ENCODE results near the gene TPBGL. TPM values are rescaled to one million over a fixed set of nuclear protein-coding genes. Genes with fewer than 3 reads are reported as not detected.

TPBGL gene
- total and polyA plus RNA-seq, 8 donors, result 0.09 to 1.3 (median 0.25) TPM; not detected in 1

DNA sequence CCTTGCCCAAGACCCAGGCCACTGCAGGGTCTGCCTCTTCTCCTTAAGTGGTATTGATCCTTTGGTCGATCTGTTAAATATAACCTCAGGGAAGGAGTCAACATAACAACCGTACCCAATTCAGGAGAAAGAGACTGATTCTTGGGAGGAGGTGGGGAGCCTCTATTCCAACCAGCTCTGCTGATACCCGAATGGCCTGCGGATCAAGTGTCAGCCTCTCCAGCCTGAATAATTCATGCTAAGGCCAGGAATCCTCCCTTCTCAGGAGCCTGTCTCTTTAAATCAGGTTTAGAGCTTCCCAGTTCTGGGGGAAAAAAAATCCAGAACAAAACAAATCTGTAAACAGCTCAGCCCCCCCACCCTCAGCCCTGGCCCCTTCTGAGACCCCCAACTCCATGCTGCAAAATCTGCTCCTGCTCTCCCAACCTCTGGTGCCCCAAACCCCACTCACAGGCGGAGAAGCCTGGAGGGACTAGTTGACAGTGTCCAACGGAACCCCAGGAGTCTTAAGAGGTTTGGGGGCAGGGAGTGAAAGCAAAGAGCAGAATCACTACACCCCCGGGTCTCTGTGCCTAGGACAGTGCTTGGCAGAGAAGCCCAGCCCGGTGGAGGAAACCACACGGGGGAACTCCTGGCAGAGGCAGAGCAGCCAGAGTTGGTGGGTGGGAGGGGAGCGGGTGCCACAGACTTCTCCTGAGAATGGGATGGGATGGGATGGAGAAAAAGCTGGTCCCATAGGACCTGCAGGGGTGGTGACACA, 863 bp upstream of the TPBGL start:
- DNase-seq (no peak), ATAC-seq (no peak)
- H3K36me3 ChIP-seq, result no peaks in the 10 kb centered on the region
- H3K27ac ChIP-seq, result no peak overlapping the region
- no peak overlapping the region for H3K4me3 ChIP-seq
- TF ChIP-seq, protein P1, sequence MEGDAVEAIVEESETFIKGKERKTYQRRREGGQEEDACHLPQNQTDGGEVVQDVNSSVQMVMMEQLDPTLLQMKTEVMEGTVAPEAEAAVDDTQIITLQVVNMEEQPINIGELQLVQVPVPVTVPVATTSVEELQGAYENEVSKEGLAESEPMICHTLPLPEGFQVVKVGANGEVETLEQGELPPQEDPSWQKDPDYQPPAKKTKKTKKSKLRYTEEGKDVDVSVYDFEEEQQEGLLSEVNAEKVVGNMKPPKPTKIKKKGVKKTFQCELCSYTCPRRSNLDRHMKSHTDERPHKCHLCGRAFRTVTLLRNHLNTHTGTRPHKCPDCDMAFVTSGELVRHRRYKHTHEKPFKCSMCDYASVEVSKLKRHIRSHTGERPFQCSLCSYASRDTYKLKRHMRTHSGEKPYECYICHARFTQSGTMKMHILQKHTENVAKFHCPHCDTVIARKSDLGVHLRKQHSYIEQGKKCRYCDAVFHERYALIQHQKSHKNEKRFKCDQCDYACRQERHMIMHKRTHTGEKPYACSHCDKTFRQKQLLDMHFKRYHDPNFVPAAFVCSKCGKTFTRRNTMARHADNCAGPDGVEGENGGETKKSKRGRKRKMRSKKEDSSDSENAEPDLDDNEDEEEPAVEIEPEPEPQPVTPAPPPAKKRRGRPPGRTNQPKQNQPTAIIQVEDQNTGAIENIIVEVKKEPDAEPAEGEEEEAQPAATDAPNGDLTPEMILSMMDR (IDR thresholded peaks at IDR 0.05), result no peak
- peaks cover 8 to 23% of the 10 kb centered on the region in 2 donors for H3K4me1 ChIP-seq
- no peaks in the 10 kb centered on the region for H3K9me3 ChIP-seq
- peaks cover 39 to 89% of the 10 kb centered on the region in 2 donors for H3K27me3 ChIP-seq
- intact Hi-C loops (cut with DNase I), result no loop called here

- Histone ChIP-seq H3K27me3 (peaks cover 39 to 85% of the 10 kb centered on the region in 2 donors), H3K27ac (no peak overlapping the region), H3K9me3 (no peaks in the 10 kb centered on the region), H3K4me1 (peaks cover 8 to 23% of the 10 kb centered on the region in 2 donors), H3K36me3 (no peaks in the 10 kb centered on the region), H3K4me3 (peak overlapping the region; percentile 15 to 44)
- TF ChIP-seq, protein P1 (IDR thresholded peaks at IDR 0.05), result peak; percentile 91 to 92
- intact Hi-C loops (cut with DNase I), result no loop called here
- DNase-seq (peak; percentile 84 to 98 (median 90)), ATAC-seq (peak; percentile 99)
Observed at GRCh38 chr11:75241036-75241905, 697 bp downstream of the TPBGL start.

- DNase-seq, result peak in 1 of 4 donors; percentile 30
- H3K4me3 ChIP-seq, result peak overlapping the region; percentile 15 to 44
- H3K9me3 ChIP-seq, result no peaks in the 10 kb centered on the region
- TF ChIP-seq, protein P1 (IDR thresholded peaks at IDR 0.05), result no peak
- no peaks in the 10 kb centered on the region for H3K36me3 ChIP-seq
- H3K4me1 ChIP-seq, result peaks cover 8 to 23% of the 10 kb centered on the region in 2 donors
- intact Hi-C loops (cut with DNase I), result no loop called here
- no peak overlapping the region for H3K27ac ChIP-seq
- no peak for ATAC-seq
- H3K27me3 ChIP-seq, result peaks cover 39 to 79% of the 10 kb centered on the region in 2 donors
Observed at GRCh38 chr11:75241906-75242644, 1.5 kb downstream of the TPBGL start.

DNA sequence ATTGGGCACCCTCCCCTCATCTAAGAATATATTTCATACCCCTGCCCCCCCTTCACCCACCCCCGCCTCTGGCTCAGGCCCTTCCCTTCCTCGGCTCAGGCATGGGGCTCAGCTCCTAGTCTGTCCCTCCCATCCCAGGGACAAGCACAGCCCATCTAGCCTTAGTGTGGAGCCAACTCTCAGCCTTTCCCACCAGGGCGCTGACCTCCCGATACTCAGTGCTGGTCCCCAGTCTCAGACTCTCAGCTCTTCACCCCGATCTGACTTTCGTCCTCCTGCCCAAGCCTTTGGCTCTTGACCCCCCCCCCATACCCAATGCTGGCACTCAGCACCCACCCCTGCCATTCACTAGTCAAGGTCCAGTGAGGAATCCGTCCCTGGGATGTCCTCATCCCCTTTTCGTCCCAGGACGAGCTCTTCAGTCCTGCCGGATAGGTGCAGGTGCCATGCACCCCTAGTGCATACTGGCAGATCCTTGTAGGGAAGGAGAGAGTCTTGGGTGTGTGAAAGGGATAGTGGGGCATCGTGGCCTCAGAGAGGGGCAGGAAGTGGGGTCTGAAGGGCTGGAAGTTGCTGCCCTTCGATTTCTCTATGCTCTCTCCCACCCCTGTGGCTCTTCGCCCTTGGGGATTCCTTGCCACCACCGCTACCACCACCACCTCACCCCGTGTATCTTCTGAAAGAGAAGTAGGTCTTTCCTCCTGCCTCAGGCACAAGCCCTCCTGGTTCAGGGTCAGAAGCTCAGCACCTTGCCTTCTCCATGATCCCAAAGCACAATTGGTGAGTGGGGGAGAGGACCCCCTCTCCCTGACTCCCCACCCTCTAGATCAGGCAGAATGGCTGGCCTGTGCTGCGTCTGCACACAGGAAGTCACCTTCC, 2.4 kb downstream of the TPBGL start:
- intact Hi-C loops (cut with DNase I), result no loop called here

More for the DNA sequence above, 2.4 kb downstream of the TPBGL start:
- peaks cover 39 to 70% of the 10 kb centered on the region in 2 donors for H3K27me3 ChIP-seq
- peaks cover 8 to 23% of the 10 kb centered on the region in 2 donors for H3K4me1 ChIP-seq
- peak in 1 of 4 donors; percentile 19 for DNase-seq
- H3K36me3 ChIP-seq, result no peaks in the 10 kb centered on the region
- no peak overlapping the region for H3K4me3 ChIP-seq
- TF ChIP-seq, protein P1 (IDR thresholded peaks at IDR 0.05), result no peak
- H3K27ac ChIP-seq, result no peak overlapping the region
- H3K9me3 ChIP-seq, result no peaks in the 10 kb centered on the region
- no peak for ATAC-seq

Measured in left lung (tissue), 10 donors.